Endometrial microvascular endothelial cells (primary cell): ENCODE measurements around the gene KLHL36. TPM values are rescaled to one million over a fixed set of nuclear protein-coding genes. Genes with fewer than 3 reads are reported as not detected.

ENCODE experiments used
- in situ Hi-C: cut with HindIII; loops from 2 replicates; pipeline ENCODE4 v1.10.0; 2017; ENCODE audit warnings: low sequenced_read_pairs, low pct_unique_long_range_greater_than_20kb; ENCODE audit errors: inconsistent ontology term
- total RNA-seq: library from RNA; depleted of rRNA; stranded (reverse); fragments of >200 nt; gene quantifications from one replicate; pipeline ENCODE4 v1.2.3, GENCODE V29; 2015; ENCODE audit errors: inconsistent ontology term

Gene KLHL36
- total RNA-seq, 1 donor from 2014 or later: 38.7 TPM

DNA sequence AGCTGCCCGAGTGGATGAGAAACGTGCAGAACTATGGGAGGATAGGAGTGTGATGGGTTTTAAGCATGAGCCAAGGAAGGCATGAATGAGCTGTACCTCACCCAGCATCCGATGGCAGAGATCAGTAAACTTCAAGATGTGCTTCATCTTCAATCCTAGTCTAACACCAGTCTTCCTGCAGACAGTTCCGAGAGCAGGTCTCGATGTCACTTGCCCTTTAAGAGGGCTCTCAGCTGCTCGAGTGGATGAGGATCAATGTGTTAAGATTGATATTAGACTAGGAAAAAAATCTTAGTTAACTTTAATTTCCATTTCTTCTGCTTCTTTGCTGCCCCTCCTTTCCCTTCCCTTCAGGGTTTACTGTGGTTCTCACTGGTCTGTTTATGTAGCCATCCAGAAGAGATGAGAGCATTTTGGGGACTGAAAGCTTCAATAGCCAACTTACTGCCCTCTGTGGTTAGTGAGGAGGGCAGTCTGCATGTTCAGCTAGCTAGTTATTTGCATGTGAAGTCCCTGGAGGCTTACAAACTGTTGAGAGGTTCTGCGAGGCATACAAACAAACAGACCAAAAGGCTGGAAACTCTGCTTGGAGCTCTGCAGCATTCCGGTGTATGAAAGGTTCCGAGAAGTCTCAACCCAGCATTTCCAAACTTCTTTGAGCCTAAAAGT lies 15.3 kb downstream of the KLHL36 start:
- in situ Hi-C loops: no loop called here

GRCh38 chr16:84665359-84665758 lies 17.0 kb downstream of the KLHL36 start:
- in situ Hi-C loops: no loop called here

GRCh38 chr16:84665843-84666242 lies 17.5 kb downstream of the KLHL36 start:
- in situ Hi-C loops: no loop called here

DNA sequence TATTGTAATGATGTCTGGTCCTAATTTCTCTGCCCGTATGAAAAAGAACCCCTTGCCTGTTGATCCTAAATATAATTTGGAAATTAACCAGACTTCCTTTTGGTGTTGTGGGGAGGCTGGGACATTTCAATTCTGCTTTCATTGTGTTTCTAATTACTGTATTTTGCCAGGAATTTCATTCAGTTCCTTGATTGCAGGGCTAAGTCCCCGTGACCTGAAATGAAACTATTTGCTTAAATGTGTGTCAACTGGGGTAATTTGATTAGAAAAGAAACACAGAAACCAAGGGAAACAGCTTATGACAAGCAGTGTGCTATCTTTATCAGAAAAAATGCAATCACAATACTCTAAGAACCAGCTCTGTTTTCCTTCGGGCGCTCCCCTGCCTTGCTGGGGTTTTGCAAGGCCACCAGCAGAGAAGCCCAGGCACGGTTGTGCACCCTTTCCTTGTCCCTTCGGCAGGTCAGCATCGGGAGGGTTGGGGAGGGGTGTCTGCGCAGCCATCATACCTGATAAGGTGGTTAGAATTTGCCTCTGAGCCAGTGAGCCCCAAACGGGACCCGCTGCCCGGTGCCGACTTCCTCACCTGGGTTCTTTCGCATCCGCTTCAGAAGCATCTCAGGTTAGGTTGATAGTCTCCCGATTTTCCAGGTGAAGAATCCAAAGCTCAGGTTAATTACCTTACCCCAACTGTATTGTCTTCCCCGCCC lies 19.4 kb downstream of the KLHL36 start:
- in situ Hi-C loops: no loop called here

DNA sequence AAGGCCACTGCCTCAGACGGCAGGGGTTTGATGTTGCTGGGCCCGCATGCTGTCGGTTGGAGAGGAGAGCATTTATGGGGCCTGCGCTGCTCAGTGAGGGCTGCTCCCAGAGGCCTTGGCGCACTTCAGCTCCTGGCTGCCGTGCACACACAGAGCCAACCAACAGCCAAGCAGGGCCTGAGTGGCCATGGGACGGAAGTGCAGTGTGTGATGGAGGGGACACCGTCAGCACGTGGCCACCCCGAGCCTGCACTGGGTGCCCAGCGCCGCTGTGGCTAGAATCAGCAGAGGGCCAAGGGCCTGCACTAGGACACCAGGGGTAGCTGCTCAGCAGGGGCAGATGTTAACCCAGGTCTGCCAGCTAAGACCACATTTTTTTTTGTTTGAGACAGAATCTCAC lies 21.8 kb downstream of the KLHL36 start:
- in situ Hi-C loops: no loop called here

DNA sequence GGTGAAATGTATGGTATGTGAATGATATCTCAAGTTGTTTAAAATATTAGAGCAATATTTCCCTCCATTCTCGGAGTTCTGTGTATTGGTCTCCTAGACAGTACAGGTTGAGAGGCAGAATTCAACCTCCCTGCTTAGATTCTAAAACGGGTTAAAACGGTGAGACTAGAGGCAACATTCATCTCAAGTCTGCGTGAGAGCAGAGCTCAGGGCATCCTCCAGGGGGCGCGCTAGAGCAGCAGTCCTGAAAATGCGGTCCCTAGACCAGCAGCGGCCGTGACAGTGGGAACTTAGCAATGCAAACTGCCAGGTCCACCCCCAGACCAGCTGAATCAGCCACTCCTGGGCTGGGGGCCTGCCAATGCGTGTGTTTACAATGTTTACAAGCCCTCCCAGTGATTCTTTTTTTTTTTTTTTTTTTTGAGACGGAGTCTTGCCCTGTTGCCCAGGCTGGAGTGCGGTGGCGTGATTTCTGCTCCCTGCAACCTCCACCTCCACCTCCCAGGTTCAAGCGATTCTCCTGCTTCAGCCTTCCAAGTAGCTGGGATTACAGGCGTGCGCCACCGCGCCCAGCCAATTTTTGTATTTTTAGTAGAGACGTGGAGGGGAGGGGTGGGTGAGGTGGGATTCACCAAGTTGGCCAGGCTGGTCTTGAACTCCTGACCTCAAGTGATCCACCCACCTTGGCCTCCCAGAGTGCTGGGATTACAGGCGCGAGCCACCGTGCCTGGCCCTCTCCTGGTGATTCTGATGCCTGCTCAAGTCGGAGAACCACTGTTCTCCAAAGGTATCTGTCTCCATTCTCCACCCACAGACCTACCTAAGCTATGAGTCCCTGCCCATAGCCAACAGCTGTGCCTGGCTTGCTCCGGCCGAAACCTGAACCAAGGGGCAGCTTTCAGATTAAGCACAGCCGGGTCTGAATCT lies 24.2 kb downstream of the KLHL36 start:
- in situ Hi-C loops: no loop called here

DNA sequence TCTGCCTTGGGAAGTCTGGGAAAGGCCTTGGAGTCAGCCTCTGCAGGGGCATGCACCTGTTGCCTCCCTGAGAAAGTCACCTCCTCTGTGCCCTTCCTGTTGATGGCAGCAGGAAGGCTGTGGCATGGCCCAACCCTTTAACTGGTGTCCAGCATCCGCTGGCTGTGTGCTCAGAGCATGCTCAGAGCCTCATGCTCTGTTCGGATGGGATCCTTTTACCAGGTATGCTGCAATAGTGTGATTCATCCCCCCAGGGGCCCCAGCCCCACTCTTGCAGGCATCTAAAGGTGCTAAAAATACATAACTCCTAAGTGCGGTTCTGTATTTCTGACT lies 24.9 kb downstream of the KLHL36 start:
- in situ Hi-C loops: no loop called here

DNA sequence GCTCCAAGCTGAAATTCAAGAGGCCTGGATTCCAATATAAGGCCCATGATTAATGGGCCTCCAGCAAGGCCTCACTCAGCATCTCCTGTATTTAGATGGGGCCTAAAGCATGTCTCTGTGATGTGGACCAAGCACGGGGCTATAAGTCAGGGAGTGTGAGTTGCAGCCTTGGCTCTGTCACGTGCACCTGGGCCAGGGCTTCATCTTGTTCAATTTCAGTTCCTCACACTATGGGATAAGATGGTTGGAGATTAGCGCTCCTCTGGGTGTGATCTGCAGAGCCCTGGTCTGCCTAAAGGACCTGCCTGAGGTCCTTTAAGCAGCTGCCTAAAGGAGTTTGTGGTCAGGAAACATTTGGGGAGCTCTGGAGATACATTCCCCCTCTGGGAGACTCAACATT lies 25.2 kb downstream of the KLHL36 start:
- in situ Hi-C loops: no loop called here

DNA sequence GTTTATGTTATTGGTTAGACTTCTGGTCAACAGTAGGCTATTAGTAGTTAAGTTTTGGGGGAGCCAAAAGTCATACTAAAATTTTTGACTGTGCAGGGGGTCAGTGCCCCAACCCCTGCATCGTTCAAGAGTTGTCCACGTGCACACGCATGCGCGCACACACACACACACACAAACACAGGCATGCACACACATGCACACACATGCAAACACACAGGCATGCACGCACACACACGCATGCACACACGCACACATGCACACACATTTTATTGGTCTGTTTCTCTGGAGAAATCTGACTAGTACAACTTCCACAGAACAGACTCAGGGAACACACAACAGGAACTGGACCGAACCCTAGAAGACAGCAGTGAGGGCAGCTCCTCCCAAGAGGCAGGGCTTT lies 27.1 kb downstream of the KLHL36 start:
- in situ Hi-C loops: no loop called here

DNA sequence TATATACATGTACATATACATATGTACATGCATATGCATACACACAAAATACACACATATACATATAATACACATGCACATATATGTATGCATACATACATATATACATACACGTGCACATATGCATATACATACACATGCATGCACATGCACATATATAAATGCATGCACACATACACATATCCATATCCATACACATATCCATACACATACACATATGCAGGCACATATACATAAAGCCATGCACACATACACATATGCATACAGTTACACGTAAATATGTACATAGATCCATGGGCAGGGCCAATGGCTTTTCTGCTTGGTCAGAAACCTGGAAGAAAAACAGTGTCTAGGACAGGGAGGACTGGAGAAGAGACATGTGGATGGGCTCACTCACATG lies 27.6 kb downstream of the KLHL36 start:
- in situ Hi-C loops: no loop called here

GRCh38 chr16:84677017-84677803 lies 28.9 kb downstream of the KLHL36 start:
- in situ Hi-C loops: no loop called here

- in situ Hi-C loops: no loop called here
These were observed 29.5 kb downstream of the KLHL36 start for GRCh38 chr16:84677849-84678248.

- in situ Hi-C loops: no loop called here
These were observed 30.2 kb downstream of the KLHL36 start for GRCh38 chr16:84678541-84678940.

DNA sequence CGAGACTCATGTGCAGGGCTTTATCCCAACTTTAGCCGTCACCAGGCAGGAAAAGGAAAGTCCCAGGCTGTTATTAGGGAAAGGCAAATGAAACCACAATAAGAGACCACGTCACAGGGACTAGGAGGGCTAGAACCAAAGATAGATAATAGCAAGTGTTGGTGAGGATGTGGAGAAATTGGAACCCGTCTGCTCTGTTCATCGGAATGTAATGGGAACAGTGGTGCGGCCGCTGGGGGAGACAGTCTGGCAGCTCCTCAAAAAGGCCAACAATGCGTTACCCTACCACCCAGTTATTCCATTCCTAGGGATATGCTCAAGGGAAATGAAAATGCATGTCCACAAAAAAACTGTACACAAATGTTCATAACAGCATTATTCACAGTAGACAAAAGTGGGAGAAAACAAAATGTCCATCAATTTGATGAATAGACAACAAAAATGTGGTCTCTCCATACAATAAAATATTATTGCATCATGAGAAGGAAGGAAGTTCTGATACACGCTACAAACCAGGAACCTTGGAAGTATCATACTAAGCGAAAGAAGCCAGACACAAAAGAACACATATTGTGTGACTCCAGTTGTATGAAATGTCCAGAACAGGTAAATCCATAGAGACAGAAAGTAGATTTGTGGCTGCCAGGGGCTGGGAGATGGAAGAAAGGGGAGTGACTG lies 32.0 kb downstream of the KLHL36 start:
- in situ Hi-C loops: no loop called here

GRCh38 chr16:84680843-84681629 lies 32.7 kb downstream of the KLHL36 start:
- in situ Hi-C loops: no loop called here

- in situ Hi-C loops: no loop called here
These were observed 35.6 kb downstream of the KLHL36 start for GRCh38 chr16:84683691-84684591.

DNA sequence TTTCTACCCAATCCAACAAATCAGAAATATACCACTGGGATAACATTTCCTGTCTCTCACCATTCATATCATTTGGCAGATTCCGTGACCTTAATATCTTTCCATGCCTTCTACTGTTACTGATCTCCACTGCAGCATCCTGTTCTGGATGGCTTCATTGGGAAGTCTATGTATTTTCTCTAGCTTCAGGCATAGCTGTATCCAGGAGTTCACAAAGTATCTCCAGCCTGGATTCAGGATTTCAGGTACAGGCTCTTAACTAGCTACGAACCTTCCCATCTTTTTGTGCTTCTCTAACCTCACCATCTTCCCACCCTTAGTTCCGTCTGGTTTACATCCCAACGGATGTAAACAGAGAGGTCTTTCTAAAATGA lies 36.3 kb downstream of the KLHL36 start:
- in situ Hi-C loops: no loop called here
